ENCODE measurements around the gene TM7SF3.

TM7SF3 gene

GRCh38 chr12:26953447-26953846 lies 60.7 kb downstream of the TM7SF3 start:
- no peak for TF ChIP-seq CTCF (IDR thresholded peaks at IDR 0.05; ENCODE audit: control extremely low read depth, extremely low read depth, low read depth, missing control alignments)
- DNase-seq (ENCODE audit: extremely low spot score): no peak
- POLR2A ChIA-PET: no interaction called here
- CTCF ChIA-PET: no interaction called here

- ChIA-PET POLR2A (no interaction called here), CTCF (interaction anchor here (1.1 kb wide), 1 partner anchor 68 kb away, joined by 3 read pairs; no protein-coding TSS in a partner anchor)
- no peak for TF ChIP-seq CTCF (IDR thresholded peaks at IDR 0.05; ENCODE audit: control extremely low read depth, extremely low read depth, low read depth, missing control alignments)
- no peak for DNase-seq (ENCODE audit: extremely low spot score)
Measured at GRCh38 chr12:26948309-26948708, 65.9 kb downstream of the TM7SF3 start.

GRCh38 chr12:26941215-26941594 lies 73.0 kb downstream of the TM7SF3 start:
- TF ChIP-seq CTCF (IDR thresholded peaks at IDR 0.05; ENCODE audit: control extremely low read depth, extremely low read depth, low read depth, missing control alignments): no peak
- POLR2A ChIA-PET: no interaction called here
- DNase-seq (ENCODE audit: extremely low spot score): no peak
- CTCF ChIA-PET: interaction anchor here (1.0 kb wide), 1 partner anchor 24 kb away, joined by 4 read pairs; no protein-coding TSS in a partner anchor

GRCh38 chr12:26940516-26941214 lies 73.5 kb downstream of the TM7SF3 start:
- POLR2A ChIA-PET: no interaction called here
- CTCF ChIA-PET: interaction anchor here (1.0 kb wide), 1 partner anchor 24 kb away, joined by 4 read pairs; no protein-coding TSS in a partner anchor
- DNase-seq (ENCODE audit: extremely low spot score): peak; percentile 15
- no peak for TF ChIP-seq CTCF (IDR thresholded peaks at IDR 0.05; ENCODE audit: control extremely low read depth, extremely low read depth, low read depth, missing control alignments)

- ChIA-PET POLR2A (interaction anchor here (0.6 kb wide), 1 partner anchor 13 kb away, joined by 3 read pairs; no protein-coding TSS in a partner anchor), CTCF (no interaction called here)
- TF ChIP-seq CTCF (IDR thresholded peaks at IDR 0.05; ENCODE audit: control extremely low read depth, extremely low read depth, low read depth, missing control alignments): no peak
- DNase-seq (ENCODE audit: extremely low spot score): no peak
Measured at GRCh38 chr12:26939953-26940352, 74.2 kb downstream of the TM7SF3 start.

DNA sequence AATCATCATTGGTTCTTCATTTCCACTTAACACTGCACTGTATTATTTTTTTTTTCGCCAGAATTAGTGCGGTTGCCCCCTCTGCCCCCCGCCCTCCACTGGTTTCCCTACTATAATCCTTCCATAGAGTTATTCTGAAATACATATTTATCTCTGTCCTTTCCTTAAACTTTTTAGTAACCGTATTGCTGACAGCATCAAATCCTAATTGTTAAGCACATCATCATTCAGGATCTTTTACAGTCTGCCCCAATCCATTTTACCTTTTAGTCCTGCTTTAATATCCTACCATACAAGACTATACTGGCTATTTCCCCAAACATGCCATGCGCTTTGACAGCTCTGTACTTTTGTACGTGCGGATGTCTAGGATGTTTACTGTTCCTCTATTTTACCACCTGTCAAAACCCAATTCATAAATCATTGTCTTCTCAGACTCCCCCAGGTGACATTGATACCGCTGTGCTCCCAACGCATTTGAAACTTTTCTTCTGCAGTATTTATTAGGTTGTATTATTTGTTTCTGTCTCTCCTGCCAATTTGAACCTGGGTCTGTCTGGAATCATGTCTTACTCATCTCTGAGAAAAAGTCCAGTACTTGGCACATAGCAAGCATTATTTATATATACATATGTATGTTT lies 74.9 kb downstream of the TM7SF3 start:
- POLR2A ChIA-PET: interaction anchor here (0.6 kb wide), 1 partner anchor 13 kb away, joined by 3 read pairs; no protein-coding TSS in a partner anchor
- DNase-seq (ENCODE audit: extremely low spot score): peak; percentile 16
- TF ChIP-seq CTCF (IDR thresholded peaks at IDR 0.05; ENCODE audit: control extremely low read depth, extremely low read depth, low read depth, missing control alignments): no peak
- CTCF ChIA-PET: interaction anchor here (1.2 kb wide), 1 partner anchor 33 kb away, joined by 3 read pairs; no protein-coding TSS in a partner anchor

Measured in GM10248 (cell line).